Karpas-422 (cell line): ENCODE results near the gene MAMDC2. TPM values are rescaled to one million over a fixed set of nuclear protein-coding genes. Genes with fewer than 3 reads are reported as not detected.

ENCODE experiments used
- DNase-seq: peaks from one replicate; pipeline ENCODE4 v3.0.0-alpha.2; 2015
- H2AFZ ChIP-seq: fragments of 200-600 bp; sonication (generic); 2 replicates; pipeline ENCODE4 v1.6.1; 2014; ENCODE audit warnings: antibody characterized with exemption, low read length, mixed read lengths
- H3K27ac ChIP-seq: fragments of 200-600 bp; sonication (generic); 2 replicates; pipeline ENCODE4 v1.5.1; 2014; ENCODE audit warnings: mild to moderate bottlenecking, low read length, moderate library complexity
- H3K27me3 ChIP-seq: fragments of 200-600 bp; sonication (generic); 2 replicates; pipeline ENCODE4 v1.6.1; 2014; ENCODE audit warnings: low read length, mixed read lengths
- H3K36me3 ChIP-seq: fragments of 200-600 bp; sonication (generic); 2 replicates; pipeline ENCODE4 v1.6.1; 2014; ENCODE audit warnings: low read length, mixed read lengths; ENCODE audit not compliant: insufficient read depth
- H3K4me1 ChIP-seq: fragments of 200-600 bp; sonication (generic); 2 replicates; pipeline ENCODE4 v1.6.1; 2014; ENCODE audit warnings: mild to moderate bottlenecking, low read length, mixed read lengths
- H3K4me2 ChIP-seq: fragments of 200-600 bp; sonication (generic); 2 replicates; pipeline ENCODE4 v1.6.1; 2014; ENCODE audit warnings: low read length, low read depth, mild to moderate bottlenecking; ENCODE audit not compliant: poor library complexity, severe bottlenecking
- H3K4me3 ChIP-seq: fragments of 200-600 bp; sonication (generic); 2 replicates; pipeline ENCODE4 v1.5.1; 2014; ENCODE audit warnings: mild to moderate bottlenecking, antibody characterized with exemption, low read length, mixed read lengths
- H3K79me2 ChIP-seq: fragments of 200-600 bp; sonication (generic); 2 replicates; pipeline ENCODE4 v1.6.1; 2014; ENCODE audit warnings: mild to moderate bottlenecking, low read length, mixed read lengths
- H3K9ac ChIP-seq: fragments of 200-600 bp; sonication (generic); 2 replicates; pipeline ENCODE4 v1.6.0; 2014; ENCODE audit warnings: low read length
- H3K9me2 ChIP-seq: fragments of 200-600 bp; sonication (generic), shearing (Covaris generic); replicated peaks from 2 replicates; pipeline ENCODE4 v1.6.0; 2014; ENCODE audit warnings: mild to moderate bottlenecking, low read length, moderate library complexity; ENCODE audit not compliant: insufficient read depth
- H3K9me3 ChIP-seq: fragments of 300-700, 200-600 bp; sonication (generic); 2 replicates; pipeline ENCODE4 v1.6.1; 2014; ENCODE audit warnings: low read length, mixed read lengths
- H4K20me1 ChIP-seq: fragments of 200-600 bp; sonication (generic); 2 replicates; pipeline ENCODE4 v1.6.1; 2014; ENCODE audit warnings: mild to moderate bottlenecking, antibody characterized with exemption, low read length, low read depth; ENCODE audit not compliant: insufficient read depth
- total RNA-seq: library from RNA; depleted of rRNA; stranded (reverse); fragments of >200 nt; shearing (Covaris generic); gene quantifications from 2 replicates; pipeline ENCODE4 v1.2.3, GENCODE V29; 2014; ENCODE audit warnings: low replicate concordance

MAMDC2 gene
- total RNA-seq, 1 experiment from 2014 or later, result not detected

DNA sequence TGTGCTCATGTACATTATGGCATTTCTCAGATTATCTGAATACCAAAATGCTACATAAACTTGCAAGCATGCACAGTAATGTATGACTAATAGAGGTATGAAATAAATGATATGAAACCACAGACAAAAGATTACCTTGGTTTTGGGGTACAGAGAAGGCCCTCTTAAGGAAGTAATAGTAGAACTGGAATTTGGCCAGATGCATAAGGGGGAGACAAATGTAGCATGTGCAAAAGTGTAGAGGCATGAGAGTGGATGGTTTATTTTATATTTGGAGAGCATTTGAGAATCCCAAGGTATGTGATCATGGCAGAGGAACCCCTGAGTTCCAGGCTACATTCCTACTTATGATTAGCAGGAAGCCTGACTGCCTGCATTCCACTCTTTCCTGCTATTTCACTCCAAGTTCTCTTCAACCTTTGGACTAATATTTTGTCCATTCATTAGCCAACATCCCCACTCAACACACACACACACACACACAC lies 74.2 kb downstream of the MAMDC2 start:
- Histone ChIP-seq H3K4me1 (no peaks in the 10 kb centered on the region), H3K4me3 (no peak overlapping the region), H2AFZ (no peak overlapping the region), H3K36me3 (no peaks in the 10 kb centered on the region), H3K4me2 (no peak overlapping the region), H3K9me3 (no peaks in the 10 kb centered on the region), H4K20me1 (no peaks in the 10 kb centered on the region), H3K9ac (no peak overlapping the region), H3K27ac (no peak overlapping the region), H3K27me3 (no peaks in the 10 kb centered on the region), H3K79me2 (no peaks in the 10 kb centered on the region), H3K9me2 (no peaks in the 10 kb centered on the region)
- no peak for DNase-seq

DNA sequence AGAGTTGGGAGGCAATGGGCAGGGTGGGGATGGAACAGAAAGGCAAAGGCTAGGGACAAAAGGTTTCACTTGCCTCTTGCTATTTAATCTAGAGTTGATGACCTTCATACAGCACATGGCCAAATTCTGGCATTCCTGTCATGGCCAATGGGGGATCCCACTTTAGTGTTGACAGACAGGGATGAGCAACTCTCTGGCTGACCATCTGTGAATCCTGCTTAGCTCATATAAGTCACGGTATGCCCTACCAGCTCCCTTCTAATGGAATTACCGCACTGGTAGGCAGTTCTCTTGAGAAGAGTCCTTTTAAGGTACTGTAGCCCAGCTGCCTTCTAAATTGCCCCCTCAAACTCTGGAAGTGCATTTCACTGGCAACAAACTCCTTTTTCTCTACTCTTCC lies 76.1 kb downstream of the MAMDC2 start:
- Histone ChIP-seq H3K9me3 (no peaks in the 10 kb centered on the region), H2AFZ (no peak overlapping the region), H3K9me2 (no peaks in the 10 kb centered on the region), H4K20me1 (no peaks in the 10 kb centered on the region), H3K79me2 (no peaks in the 10 kb centered on the region), H3K4me2 (no peak overlapping the region), H3K27me3 (no peaks in the 10 kb centered on the region), H3K27ac (no peak overlapping the region), H3K9ac (no peak overlapping the region), H3K4me1 (no peaks in the 10 kb centered on the region), H3K4me3 (no peak overlapping the region), H3K36me3 (no peaks in the 10 kb centered on the region)
- DNase-seq, result no peak

DNA sequence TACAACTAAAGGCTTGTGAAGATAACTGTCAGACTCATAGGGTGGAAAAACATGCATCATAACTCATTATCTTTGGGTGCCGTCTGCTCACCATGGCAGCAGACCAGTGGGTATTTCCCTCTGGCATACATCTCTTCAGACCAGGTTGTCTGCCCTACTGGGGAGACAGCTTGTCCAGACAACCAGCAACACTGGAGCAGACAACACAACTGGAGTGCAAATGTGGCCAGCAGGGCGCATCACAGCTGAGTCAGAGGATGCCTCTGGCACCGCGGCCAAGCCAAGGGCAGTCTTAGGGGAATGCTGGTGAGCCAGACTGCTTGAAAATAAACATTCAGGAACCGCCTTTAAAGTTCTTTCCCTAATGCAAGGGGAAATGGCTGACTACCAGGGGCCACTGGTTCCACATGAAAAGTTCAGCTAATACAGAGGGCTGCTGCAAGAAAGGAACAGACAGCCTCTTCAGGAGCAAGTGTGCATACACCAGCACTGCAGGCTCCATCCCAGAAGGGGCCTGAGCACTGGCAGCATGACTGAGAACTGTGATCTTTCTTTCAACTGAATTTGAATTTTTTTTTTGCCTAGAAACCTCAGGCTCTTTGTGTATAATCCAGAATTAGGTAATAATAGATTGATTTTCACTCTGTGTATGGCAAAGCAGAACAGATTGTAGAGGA lies 77.3 kb downstream of the MAMDC2 start:
- no peak overlapping the region for H3K4me2 ChIP-seq

DNA sequence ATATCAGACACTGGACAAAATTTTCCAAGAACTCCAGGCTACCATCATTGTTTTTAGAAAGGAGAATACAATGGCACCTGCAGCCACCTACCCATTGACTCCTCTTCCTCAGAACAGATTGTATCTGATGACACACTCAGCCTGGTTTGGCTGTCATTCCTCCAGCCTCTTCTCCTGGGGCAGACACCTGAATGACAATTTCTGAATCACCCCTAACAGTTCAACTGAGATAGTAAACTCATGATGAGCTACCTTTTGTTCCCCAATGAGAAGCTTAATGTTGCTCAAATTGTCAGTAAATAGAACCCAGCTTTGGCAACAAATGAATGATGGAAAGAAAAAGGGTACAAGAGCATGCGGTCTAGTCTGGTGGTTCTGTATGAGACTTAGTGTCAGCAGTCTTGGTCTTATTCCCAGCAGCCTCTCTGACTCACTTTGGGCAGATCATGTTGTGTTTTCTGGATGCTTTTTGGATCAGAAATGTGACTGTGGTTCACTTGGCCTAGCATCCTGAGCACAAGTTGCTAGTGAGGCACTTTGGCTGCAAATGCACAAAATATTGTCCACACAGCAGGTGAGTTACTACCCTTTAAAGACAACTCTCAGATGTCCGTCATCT lies 78.3 kb downstream of the MAMDC2 start:
- DNase-seq, result no peak
- no peaks in the 10 kb centered on the region for H3K9me3 ChIP-seq
- H3K9ac ChIP-seq, result no peak overlapping the region
- no peaks in the 10 kb centered on the region for H3K27me3 ChIP-seq
- H3K4me1 ChIP-seq, result no peaks in the 10 kb centered on the region
- H3K4me2 ChIP-seq, result no peak overlapping the region
- H3K27ac ChIP-seq, result no peak overlapping the region
- no peaks in the 10 kb centered on the region for H3K36me3 ChIP-seq
- H3K4me3 ChIP-seq, result no peak overlapping the region
- no peaks in the 10 kb centered on the region for H3K79me2 ChIP-seq
- H3K9me2 ChIP-seq, result no peaks in the 10 kb centered on the region
- no peak overlapping the region for H2AFZ ChIP-seq
- H4K20me1 ChIP-seq, result no peaks in the 10 kb centered on the region

More for the DNA sequence above, 77.3 kb downstream of the MAMDC2 start:
- H3K9me2 ChIP-seq, result no peaks in the 10 kb centered on the region
- DNase-seq, result no peak
- H3K4me3 ChIP-seq, result no peak overlapping the region
- H3K9me3 ChIP-seq, result no peaks in the 10 kb centered on the region
- no peak overlapping the region for H3K9ac ChIP-seq
- no peak overlapping the region for H3K27ac ChIP-seq
- H3K4me1 ChIP-seq, result no peaks in the 10 kb centered on the region
- no peaks in the 10 kb centered on the region for H3K36me3 ChIP-seq
- H3K79me2 ChIP-seq, result no peaks in the 10 kb centered on the region
- no peak overlapping the region for H2AFZ ChIP-seq
- H3K27me3 ChIP-seq, result no peaks in the 10 kb centered on the region
- H4K20me1 ChIP-seq, result no peaks in the 10 kb centered on the region

DNA sequence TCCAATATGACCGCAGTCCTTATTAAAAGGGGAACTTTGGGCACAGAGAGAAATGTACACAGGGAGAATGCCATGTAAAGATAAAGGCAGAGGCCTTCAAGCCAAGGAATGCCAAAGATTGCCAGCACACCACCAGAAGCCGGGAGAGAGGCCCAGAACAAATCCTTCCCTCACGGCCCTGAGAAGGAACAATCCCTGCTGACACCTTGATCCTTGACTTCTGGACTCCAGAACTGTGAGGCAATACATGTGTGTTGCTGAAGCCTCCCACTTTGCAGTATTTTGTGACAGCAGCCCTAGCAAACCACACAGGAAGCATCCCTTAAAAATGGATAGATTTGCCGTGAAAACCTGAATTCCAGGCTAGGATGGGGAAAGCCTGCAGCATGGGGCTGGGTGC lies 80.0 kb downstream of the MAMDC2 start:
- DNase-seq, result no peak
- no peak overlapping the region for H2AFZ ChIP-seq
- no peaks in the 10 kb centered on the region for H3K27me3 ChIP-seq
- no peaks in the 10 kb centered on the region for H3K4me1 ChIP-seq
- H3K27ac ChIP-seq, result no peak overlapping the region
- no peaks in the 10 kb centered on the region for H3K36me3 ChIP-seq
- no peaks in the 10 kb centered on the region for H3K9me3 ChIP-seq
- H3K79me2 ChIP-seq, result no peaks in the 10 kb centered on the region
- H3K4me2 ChIP-seq, result no peak overlapping the region
- H4K20me1 ChIP-seq, result no peaks in the 10 kb centered on the region
- H3K9me2 ChIP-seq, result no peaks in the 10 kb centered on the region
- H3K9ac ChIP-seq, result no peak overlapping the region
- H3K4me3 ChIP-seq, result no peak overlapping the region

DNA sequence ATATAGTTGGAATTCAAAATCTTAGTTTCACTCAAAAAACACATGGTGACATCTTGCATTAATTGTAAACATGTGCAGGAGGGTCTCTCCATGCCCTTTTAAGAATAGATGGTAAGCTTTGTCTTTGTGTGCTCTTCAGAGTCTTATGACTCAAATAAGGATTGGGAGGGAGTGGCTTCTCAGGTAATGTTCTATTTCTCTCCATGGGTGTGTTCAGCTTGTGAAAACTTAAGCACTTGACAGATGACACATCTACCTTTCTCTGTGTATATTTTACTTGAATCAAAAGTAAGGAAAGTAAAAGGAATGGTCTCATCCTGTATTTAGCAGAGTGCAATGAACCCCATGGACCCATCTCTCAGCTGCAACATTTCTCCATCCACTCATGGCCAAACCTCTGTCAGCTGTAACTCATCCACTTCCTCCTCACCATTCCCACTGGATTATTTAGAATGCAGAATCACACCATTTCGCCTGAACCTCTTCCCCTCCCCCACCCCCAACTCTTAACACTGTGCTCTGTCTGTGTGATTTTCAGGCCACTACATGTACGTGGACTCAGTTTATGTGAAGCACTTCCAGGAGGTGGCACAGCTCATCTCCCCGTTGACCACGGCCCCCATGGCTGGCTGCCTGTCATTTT lies 82.1 kb downstream of the MAMDC2 start:
- Histone ChIP-seq H3K27ac (no peak overlapping the region), H3K79me2 (no peaks in the 10 kb centered on the region), H3K4me3 (no peak overlapping the region), H4K20me1 (no peaks in the 10 kb centered on the region), H3K9ac (no peak overlapping the region), H2AFZ (no peak overlapping the region), H3K4me2 (no peak overlapping the region), H3K4me1 (no peaks in the 10 kb centered on the region), H3K9me2 (no peaks in the 10 kb centered on the region), H3K9me3 (no peaks in the 10 kb centered on the region), H3K27me3 (no peaks in the 10 kb centered on the region), H3K36me3 (no peaks in the 10 kb centered on the region)
- DNase-seq, result no peak

DNA sequence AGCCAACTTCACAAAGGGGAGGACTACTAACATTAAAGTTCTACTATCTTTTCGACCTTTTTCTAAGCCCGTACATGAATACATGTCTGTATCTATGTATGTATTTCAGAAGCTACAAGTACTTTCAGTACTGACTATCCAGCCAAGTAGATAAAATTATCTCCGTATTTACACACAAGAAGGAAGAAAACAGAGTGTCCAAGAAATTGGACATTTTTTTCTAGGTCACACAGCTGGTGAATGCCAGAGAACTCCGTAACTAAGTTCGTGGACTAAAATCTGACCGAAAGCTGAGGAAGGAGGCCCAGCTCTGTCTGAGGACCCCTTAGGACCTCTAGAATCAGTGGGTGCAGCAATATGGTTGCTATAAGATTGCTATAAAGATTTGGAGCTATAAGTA lies 83.4 kb downstream of the MAMDC2 start:
- Histone ChIP-seq H3K9me2 (no peaks in the 10 kb centered on the region), H3K36me3 (no peaks in the 10 kb centered on the region), H3K79me2 (no peaks in the 10 kb centered on the region), H3K27me3 (no peaks in the 10 kb centered on the region), H4K20me1 (no peaks in the 10 kb centered on the region), H3K9ac (no peak overlapping the region), H3K4me1 (no peaks in the 10 kb centered on the region), H3K4me2 (no peak overlapping the region), H3K27ac (no peak overlapping the region), H3K4me3 (no peak overlapping the region), H2AFZ (no peak overlapping the region), H3K9me3 (no peaks in the 10 kb centered on the region)
- DNase-seq, result no peak

DNA sequence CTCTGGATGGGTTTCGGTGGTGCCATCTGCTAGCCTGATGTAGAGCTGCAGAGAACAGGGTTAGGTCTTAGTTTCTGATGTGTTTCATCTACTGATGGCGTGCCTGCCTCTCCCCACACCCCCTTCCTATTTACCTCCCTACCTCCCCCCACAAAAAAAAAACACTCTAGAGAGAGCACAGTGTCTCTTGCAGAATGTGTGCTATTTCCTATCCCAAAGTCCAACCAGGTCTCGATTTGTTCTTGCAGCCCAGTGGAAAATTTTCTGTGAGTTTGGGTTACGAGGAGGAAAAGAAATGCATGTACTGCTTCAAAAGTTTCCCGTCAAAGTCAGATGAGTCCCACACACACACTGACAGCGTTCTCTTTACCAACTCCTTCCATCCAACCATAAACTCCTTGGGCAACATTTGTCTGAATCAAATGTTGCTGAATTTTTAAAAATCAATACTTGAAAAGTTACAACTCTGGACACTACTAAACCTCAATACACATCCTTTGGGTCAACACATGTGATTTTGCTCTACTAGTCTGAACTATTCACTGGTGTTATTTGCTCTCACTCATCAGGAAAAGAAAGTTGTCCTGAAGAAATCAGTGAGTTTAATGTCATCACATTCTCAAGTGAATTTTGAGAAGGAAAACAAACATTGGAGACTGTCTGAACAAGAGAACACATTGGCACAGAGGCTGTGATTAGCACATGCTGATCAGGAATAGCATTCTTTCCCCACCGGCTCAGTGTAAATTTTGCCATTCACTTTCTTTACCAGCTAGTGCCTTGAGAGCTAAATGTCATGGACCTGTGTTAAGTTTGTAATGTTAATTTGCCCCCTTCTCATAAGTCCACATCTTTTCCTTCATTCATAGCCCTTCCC lies 84.1 kb downstream of the MAMDC2 start:
- no peak overlapping the region for H2AFZ ChIP-seq
- no peaks in the 10 kb centered on the region for H3K79me2 ChIP-seq
- no peaks in the 10 kb centered on the region for H3K9me2 ChIP-seq
- H3K4me1 ChIP-seq, result no peaks in the 10 kb centered on the region
- H4K20me1 ChIP-seq, result no peaks in the 10 kb centered on the region
- H3K4me3 ChIP-seq, result no peak overlapping the region
- H3K36me3 ChIP-seq, result no peaks in the 10 kb centered on the region
- no peaks in the 10 kb centered on the region for H3K27me3 ChIP-seq
- H3K9me3 ChIP-seq, result no peaks in the 10 kb centered on the region
- H3K9ac ChIP-seq, result no peak overlapping the region
- H3K27ac ChIP-seq, result no peak overlapping the region
- H3K4me2 ChIP-seq, result no peak overlapping the region
- no peak for DNase-seq
